Osteocyte (in vitro differentiated cells): ENCODE measurements around the gene HIP1. TPM values are rescaled to one million over a fixed set of nuclear protein-coding genes. Genes with fewer than 3 reads are reported as not detected.
"Not testable (repeated sequence)": the region's sequence is repeated elsewhere in the genome, so short reads cannot be mapped to it uniquely, and the experiment has no call there.

Source experiments
- DNase-seq: peaks from one replicate; pipeline ENCODE4 v3.0.0; 2021; ENCODE audit warnings: mixed read lengths; ENCODE audit not compliant: unreplicated experiment; ENCODE audit errors: extremely low spot score
- H3K27ac Mint-ChIP-seq: one replicate; pipeline ENCODE4 v1.8.0; 2021; ENCODE audit warnings: mild to moderate bottlenecking, mixed read lengths; ENCODE audit not compliant: unreplicated experiment
- H3K27me3 Mint-ChIP-seq: one replicate; pipeline ENCODE4 v1.8.0; 2021; ENCODE audit warnings: mixed read lengths; ENCODE audit not compliant: unreplicated experiment
- H3K36me3 Mint-ChIP-seq: one replicate; pipeline ENCODE4 v1.8.0; 2021; ENCODE audit warnings: mixed read lengths; ENCODE audit not compliant: unreplicated experiment
- H3K4me1 Mint-ChIP-seq: one replicate; pipeline ENCODE4 v1.8.0; 2021; ENCODE audit warnings: mixed read lengths; ENCODE audit not compliant: unreplicated experiment
- H3K4me3 Mint-ChIP-seq: one replicate; pipeline ENCODE4 v1.8.0; 2021; ENCODE audit warnings: mild to moderate bottlenecking, moderate library complexity, mixed read lengths; ENCODE audit not compliant: unreplicated experiment
- H3K9me3 Mint-ChIP-seq: one replicate; pipeline ENCODE4 v1.8.0; 2021; ENCODE audit warnings: mixed read lengths; ENCODE audit not compliant: unreplicated experiment
- total RNA-seq: library from RNA; stranded (reverse); gene quantifications from 2 replicates; pipeline ENCODE4 v1.2.1, GENCODE V29; 2021
- TF ChIP-seq, protein P1 (sequence below): fragments of 200-600 bp; sonication (generic); IDR thresholded peaks from 2 replicates; pipeline ENCODE4 v1.5.0; 2021; ENCODE audit warnings: antibody characterized with exemption, mild to moderate bottlenecking, moderate library complexity

The HIP1 gene
- total RNA-seq, 1 donor from 2014 or later = 55.3 TPM

DNA sequence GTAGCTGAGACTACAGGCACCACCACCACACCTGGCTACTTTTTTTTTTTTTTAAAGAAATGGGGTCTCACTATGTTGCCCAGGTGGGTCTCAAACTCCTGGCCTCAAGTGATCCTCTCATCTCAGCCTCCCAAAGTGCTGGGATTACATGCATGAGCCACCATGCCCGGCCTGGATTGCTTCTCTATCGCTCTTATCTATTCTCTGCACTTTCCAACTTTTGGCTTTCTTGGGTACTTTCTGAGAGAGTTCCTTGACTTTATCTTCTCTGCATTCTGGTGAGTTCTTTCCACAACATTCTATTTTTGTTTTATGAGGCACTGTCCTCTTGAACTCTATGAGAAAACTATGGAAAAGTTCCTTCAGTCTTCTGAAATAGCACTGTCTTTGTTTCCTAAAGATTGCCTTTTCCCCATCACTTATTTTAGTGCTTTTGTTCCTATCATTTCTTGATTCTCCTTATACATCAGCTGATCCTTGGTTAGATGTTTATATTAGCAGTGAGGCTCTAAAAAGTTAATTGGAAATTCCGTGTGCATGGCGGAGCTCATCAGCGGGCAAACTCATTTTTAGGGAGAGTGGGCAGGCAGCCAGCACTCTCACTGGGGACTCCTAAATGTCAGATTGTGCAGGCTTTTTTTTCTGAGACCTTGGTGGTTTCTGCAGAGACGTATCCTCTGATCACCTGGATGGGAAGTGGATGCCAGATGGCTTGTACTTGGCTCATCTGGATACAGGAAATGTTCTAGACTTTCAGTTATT is 43.9 kb downstream of the HIP1 start:
- no peaks in the 10 kb centered on the region for H3K9me3 Mint-ChIP-seq
- no peak for DNase-seq
- TF ChIP-seq, protein P1, sequence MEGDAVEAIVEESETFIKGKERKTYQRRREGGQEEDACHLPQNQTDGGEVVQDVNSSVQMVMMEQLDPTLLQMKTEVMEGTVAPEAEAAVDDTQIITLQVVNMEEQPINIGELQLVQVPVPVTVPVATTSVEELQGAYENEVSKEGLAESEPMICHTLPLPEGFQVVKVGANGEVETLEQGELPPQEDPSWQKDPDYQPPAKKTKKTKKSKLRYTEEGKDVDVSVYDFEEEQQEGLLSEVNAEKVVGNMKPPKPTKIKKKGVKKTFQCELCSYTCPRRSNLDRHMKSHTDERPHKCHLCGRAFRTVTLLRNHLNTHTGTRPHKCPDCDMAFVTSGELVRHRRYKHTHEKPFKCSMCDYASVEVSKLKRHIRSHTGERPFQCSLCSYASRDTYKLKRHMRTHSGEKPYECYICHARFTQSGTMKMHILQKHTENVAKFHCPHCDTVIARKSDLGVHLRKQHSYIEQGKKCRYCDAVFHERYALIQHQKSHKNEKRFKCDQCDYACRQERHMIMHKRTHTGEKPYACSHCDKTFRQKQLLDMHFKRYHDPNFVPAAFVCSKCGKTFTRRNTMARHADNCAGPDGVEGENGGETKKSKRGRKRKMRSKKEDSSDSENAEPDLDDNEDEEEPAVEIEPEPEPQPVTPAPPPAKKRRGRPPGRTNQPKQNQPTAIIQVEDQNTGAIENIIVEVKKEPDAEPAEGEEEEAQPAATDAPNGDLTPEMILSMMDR = no peak
- peaks cover 5% of the 10 kb centered on the region for H3K4me1 Mint-ChIP-seq
- H3K4me3 Mint-ChIP-seq = no peak overlapping the region
- peaks cover 9% of the 10 kb centered on the region for H3K36me3 Mint-ChIP-seq
- no peaks in the 10 kb centered on the region for H3K27me3 Mint-ChIP-seq
- no peak overlapping the region for H3K27ac Mint-ChIP-seq

DNA sequence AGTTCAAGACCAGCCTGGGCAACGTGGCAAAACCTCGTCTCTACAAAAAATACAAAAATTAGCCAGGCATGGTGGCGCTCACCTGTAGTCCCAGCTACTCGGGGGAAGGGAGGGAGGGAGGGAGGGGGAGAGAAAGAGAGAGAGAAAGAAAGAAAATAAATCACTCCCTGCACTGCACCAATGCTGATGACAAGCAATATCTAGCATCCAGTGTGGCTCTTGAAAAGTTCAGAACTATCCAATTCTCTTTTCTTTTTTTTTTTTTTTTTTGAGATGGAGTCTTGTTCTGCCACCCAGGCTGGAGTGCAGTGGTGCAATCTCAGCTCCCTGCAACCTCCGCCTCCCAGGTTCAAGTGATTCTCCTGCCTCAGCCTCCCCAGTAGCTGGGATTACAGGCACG is 45.1 kb downstream of the HIP1 start:
- not testable (repeated sequence) for H3K9me3 Mint-ChIP-seq, DNase-seq, H3K36me3 Mint-ChIP-seq, H3K27ac Mint-ChIP-seq, H3K4me1 Mint-ChIP-seq, H3K27me3 Mint-ChIP-seq, H3K4me3 Mint-ChIP-seq

DNA sequence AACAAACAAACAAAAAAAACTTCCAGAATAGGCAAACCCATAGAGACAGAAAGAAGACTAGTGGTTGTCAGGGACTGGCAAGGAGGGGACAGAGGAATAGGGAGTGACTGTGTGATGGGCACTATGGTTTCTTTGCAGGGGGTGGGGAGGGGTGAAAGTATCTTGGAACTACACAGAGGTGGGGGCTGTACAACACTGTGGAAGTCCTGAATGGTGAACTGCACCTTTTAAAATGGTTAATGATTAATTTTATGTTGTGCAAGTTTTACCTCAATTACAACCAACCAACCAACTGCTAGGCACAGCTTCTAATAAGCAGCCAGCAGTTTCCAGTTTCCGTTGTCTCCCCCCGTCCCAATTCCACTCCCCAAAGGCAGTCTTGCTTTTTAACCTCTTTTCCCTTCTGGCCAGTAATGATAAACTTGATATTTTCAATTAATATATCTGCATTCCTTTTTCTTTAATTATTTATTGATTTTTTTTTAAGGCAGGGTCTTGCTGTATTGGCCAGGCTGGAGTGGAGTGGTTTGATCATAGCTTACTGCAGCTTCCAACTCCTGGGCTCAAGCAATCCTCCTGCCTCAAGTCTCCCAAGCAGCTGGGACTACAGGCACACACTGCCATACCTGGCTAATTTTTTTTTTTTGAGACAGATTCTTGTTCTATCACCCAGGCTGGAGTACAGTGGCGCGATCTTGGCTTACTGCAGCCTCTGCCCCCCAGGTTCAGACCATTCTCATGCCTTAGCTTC is 46.8 kb downstream of the HIP1 start:
- no peak overlapping the region for H3K27ac Mint-ChIP-seq
- H3K4me1 Mint-ChIP-seq = peaks cover 15% of the 10 kb centered on the region
- peaks cover 9% of the 10 kb centered on the region for H3K36me3 Mint-ChIP-seq
- DNase-seq = no peak
- TF ChIP-seq, protein P1 = no peak
- H3K9me3 Mint-ChIP-seq = no peaks in the 10 kb centered on the region
- H3K27me3 Mint-ChIP-seq = no peaks in the 10 kb centered on the region
- no peak overlapping the region for H3K4me3 Mint-ChIP-seq

DNA sequence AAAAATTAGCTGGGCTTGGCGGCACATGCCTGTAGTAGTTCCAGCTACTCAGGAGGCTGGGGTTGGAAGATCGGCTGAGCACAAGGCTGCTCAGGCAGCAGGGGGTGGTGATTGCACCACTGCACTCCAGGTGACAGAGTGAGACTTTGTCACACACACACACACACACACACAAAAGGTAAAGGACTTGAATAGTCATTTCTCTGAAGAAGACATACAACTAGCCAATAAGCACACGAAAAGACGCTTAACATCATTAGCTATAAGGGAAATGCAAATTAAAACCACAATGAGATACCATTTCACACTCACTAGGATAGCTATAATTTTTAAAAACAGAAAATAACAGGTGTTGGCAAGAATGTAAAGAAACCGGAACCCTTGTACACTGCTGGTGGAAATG is 48.6 kb downstream of the HIP1 start:
- Mint-ChIP-seq H3K27ac (no peak overlapping the region), H3K9me3 (no peaks in the 10 kb centered on the region), H3K36me3 (peaks cover 11% of the 10 kb centered on the region), H3K4me1 (peaks cover 15% of the 10 kb centered on the region), H3K27me3 (no peaks in the 10 kb centered on the region), H3K4me3 (no peak overlapping the region)
- TF ChIP-seq, protein P1 = no peak
- DNase-seq = no peak

DNA sequence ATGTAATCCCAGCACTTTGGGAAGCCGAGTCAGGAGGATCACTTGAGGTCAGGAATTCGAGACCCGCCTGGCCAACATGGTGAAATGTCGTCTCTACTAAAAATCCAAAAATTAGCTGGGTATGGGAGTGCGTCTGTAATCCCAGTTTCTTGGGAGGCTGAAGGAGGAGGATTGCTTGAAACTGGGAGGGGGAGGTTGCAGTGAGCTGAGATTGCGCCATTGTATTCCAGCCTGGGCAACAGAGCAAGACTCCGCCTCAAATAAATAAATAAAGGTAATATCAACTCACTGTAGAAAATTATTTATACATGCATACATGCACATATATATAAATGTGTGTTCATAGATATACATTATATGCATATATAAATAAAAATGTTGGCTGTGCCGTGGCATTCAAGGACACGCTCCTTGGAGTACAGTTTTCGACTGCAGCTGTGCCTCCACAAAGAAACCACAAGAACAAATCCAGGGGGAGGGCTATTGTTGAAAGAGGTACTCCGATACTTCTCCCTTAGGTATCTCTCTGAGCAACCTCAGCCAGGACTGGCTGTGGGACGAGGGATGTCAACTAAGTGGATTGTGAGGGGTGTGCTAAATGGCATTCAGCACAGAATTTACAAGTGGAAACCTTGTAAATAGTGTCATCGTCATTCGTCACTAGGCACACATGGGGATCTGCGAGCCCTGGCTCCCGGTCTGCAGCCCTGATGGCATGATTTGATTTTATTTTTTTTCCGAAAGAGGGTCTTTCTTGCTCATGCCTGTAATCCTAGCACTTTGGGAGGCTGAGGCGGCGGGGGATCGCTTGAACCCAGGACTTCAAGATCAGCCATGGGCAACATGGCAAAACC is 49.3 kb downstream of the HIP1 start:
- H3K36me3 Mint-ChIP-seq = peaks cover 7% of the 10 kb centered on the region
- peaks cover 11% of the 10 kb centered on the region for H3K4me1 Mint-ChIP-seq
- TF ChIP-seq, protein P1 = no peak
- DNase-seq = no peak
- no peak overlapping the region for H3K4me3 Mint-ChIP-seq
- no peak overlapping the region for H3K27ac Mint-ChIP-seq
- no peaks in the 10 kb centered on the region for H3K9me3 Mint-ChIP-seq
- H3K27me3 Mint-ChIP-seq = no peaks in the 10 kb centered on the region
